Neutrophil (primary cell): ENCODE measurements around the gene CIB1.
"Not testable (repeated sequence)": the region's sequence is repeated elsewhere in the genome, so short reads cannot be mapped to it uniquely, and the experiment has no call there.

Experiments
- H3K27ac ChIP-seq: fragments of 200-600 bp; sonication (generic); 2 replicates; pipeline ENCODE4 v1.5.1; 2016; ENCODE audit warnings: mild to moderate bottlenecking, moderate library complexity
- H3K27me3 ChIP-seq: fragments of 200-600 bp; sonication (generic); 2 replicates; pipeline ENCODE4 v1.6.0; 2016; ENCODE audit warnings: mild to moderate bottlenecking
- H3K36me3 ChIP-seq: fragments of 200-600 bp; sonication (generic); 2 replicates; pipeline ENCODE4 v1.5.1; 2017
- H3K4me1 ChIP-seq, 2 experiments: fragments of 200-600 bp in 1 of 2; sonication (generic) in 1 of 2; 1 replicate in 1 of 2; 2 replicates in 1 of 2; pipeline versions ENCODE4 v1.5.1 to v1.6.1; 2013 to 2016; ENCODE audit warnings: low read depth in 1 of 2, low read length in 1 of 2, mild to moderate bottlenecking in 1 of 2, moderate library complexity in 1 of 2; ENCODE audit not compliant: control insufficient read depth in 1 of 2, insufficient read depth in 1 of 2
- H3K4me3 ChIP-seq, 2 experiments: fragments of 200-600 bp in 1 of 2; sonication (generic) in 1 of 2; 1 replicate in 1 of 2; 2 replicates in 1 of 2; pipeline ENCODE4 v1.5.1; 2013 to 2016; ENCODE audit warnings: low read depth in 1 of 2, low read length in 1 of 2, mild to moderate bottlenecking in 1 of 2, moderate library complexity in 1 of 2
- H3K9me3 ChIP-seq: fragments of 200-600 bp; sonication (generic); 2 replicates; pipeline ENCODE4 v1.5.1; 2016
- TF ChIP-seq, protein P1 (sequence below): fragments of 200-600 bp; sonication (generic); IDR thresholded peaks from 2 replicates; pipeline ENCODE4 v1.5.1; 2016; ENCODE audit warnings: antibody characterized with exemption

CIB1 gene

DNA sequence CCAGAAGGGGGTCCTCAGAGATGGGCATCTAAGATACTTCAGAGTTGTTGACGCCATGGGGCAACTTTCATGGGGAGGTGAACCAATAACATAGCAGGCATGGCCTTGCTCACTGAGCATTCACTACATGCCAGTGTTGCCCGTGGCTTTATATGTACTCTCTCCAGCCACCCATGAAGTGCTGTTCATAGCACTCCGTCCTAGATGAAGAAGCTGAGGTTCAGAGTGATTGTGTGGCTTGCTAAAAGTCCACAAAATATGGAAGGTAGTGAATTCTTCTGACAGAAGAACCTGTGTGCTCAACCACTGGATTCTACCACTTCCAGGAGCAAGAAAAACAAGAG, 42.4 kb downstream of the CIB1 start:
- Histone ChIP-seq H3K27ac (peak overlapping the region; percentile 85), H3K9me3 (no peaks in the 10 kb centered on the region), H3K27me3 (no peaks in the 10 kb centered on the region), H3K4me3 (peak overlapping the region in 1 of 2 experiments; percentile 15), H3K4me1 (peaks cover 85 to 88% of the 10 kb centered on the region in 2 experiments), H3K36me3 (peaks cover 30% of the 10 kb centered on the region)
- TF ChIP-seq, protein P1, sequence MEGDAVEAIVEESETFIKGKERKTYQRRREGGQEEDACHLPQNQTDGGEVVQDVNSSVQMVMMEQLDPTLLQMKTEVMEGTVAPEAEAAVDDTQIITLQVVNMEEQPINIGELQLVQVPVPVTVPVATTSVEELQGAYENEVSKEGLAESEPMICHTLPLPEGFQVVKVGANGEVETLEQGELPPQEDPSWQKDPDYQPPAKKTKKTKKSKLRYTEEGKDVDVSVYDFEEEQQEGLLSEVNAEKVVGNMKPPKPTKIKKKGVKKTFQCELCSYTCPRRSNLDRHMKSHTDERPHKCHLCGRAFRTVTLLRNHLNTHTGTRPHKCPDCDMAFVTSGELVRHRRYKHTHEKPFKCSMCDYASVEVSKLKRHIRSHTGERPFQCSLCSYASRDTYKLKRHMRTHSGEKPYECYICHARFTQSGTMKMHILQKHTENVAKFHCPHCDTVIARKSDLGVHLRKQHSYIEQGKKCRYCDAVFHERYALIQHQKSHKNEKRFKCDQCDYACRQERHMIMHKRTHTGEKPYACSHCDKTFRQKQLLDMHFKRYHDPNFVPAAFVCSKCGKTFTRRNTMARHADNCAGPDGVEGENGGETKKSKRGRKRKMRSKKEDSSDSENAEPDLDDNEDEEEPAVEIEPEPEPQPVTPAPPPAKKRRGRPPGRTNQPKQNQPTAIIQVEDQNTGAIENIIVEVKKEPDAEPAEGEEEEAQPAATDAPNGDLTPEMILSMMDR: no peak

DNA sequence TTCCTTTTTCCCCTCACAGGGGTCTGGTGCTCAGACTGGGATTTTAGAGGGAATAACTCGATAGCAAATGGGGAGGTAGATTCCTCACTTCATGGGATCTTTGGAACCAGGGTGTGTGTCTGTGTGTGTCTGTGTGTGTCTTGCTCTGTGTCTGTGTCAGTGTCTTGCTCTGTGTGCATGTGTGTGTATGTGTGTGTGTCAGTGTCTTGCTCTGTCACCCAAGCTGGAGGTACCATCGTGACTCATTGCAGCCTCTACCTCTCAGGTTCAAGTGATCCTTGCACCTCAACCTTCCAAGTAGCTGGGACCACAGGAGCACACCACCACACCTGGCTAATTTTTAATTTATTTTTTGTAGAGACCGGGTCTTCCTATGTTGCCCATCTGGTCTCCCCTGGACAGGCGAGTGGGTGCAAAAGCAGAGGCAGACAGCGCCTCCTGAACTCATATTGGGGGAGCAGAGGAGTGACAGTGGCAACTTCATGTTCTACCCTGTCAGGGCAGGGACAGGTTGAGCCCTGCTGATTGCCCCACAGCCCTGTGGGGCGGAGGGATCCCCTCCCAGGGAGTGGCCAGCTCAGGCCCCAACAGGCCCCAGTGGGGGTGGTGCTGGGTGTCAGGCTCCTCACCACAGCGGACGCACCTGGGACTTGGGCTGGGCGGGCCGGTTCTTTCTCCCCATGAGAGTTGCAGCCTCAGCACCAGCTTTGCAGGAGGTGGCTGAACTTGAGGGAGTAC, 43.0 kb downstream of the CIB1 start:
- Histone ChIP-seq H3K4me1 (peaks cover 86 to 90% of the 10 kb centered on the region in 2 experiments), H3K4me3 (peak overlapping the region in 1 of 2 experiments; percentile 24), H3K36me3 (peaks cover 30% of the 10 kb centered on the region), H3K27ac (peak overlapping the region; percentile 85), H3K9me3 (no peaks in the 10 kb centered on the region), H3K27me3 (no peaks in the 10 kb centered on the region)
- TF ChIP-seq, protein P1: no peak

DNA sequence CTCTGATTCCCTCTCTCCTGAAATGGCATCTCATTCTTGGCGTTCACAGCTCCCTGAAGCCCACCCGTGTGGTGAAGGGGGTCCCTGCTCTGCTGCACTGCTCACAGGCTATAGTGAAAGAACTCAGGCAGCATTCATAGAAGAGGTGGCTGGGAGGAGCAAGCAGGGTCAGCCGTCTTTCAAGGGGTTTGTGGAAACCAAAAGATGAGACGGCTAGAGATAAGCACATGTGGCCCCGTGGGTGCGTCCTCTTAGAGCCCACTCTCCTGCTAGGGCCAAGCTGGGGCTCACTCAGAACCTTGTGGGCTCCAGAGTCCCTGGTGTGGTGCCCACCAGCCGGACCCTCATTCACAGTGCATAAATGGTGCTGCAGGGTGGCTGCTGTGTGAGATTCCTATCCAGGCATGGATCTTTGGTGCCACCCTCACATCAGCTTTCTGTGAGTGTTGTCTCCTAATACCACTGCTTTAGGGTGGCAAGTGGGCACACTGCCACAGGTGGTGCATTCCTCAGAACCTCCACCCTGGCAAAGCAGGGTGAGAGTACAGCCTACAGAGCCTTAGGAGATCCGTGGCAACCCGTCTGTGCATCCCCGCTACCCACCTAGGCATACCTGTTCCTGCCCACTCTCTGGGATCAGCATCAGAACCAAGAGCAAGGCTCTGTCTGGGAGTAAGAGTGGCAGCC, 43.8 kb downstream of the CIB1 start:
- Histone ChIP-seq H3K4me3 (peak overlapping the region in 1 of 2 experiments; percentile 24), H3K9me3 (no peaks in the 10 kb centered on the region), H3K4me1 (peaks cover 86 to 95% of the 10 kb centered on the region in 2 experiments), H3K36me3 (peaks cover 23% of the 10 kb centered on the region), H3K27me3 (no peaks in the 10 kb centered on the region), H3K27ac (peak overlapping the region; percentile 85)
- TF ChIP-seq, protein P1: no peak

DNA sequence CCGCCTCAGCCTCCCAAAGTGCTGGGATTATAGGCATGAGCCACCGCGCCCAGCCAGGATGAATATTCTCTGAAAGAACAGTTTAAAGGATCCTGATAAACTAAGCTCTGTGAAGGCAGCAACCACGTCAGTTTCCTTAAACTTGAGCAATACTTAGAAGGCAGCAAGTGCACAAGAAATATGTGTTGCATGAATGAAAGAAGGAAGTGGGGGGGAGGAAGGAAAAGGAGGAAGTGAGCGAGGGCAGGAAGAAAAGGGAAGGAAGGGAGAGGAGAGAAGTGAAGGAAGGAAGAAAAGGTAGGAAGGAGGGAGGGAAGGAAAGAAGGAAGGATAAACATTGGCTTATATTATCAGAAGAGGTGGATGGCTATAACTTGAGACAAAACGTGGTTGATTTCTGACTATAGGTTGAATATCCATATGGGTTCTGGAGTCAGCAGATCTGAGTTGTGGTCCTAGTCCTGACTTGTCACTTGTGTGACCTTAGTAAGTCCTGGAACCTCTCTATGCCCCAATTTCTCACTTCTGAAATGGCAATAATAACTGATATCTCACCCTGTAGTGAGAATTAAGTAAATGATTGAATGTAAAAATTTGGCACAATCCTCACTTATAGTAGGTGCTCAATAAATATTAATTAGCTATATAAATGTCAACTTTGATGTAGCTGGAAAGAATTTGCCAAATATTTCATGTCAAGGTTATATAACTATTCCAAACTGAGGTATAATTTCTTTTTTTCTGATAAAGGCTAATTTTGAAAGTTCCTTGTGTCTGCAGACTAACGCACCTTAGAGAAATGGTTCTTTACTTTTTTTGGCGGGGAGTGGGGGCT, 44.6 kb downstream of the CIB1 start:
- Histone ChIP-seq H3K27ac (peak overlapping the region; percentile 85), H3K4me1 (peaks cover 90 to 95% of the 10 kb centered on the region in 2 experiments), H3K4me3 (peak overlapping the region; percentile 9 to 96), H3K9me3 (no peaks in the 10 kb centered on the region), H3K36me3 (peaks cover 20% of the 10 kb centered on the region), H3K27me3 (no peaks in the 10 kb centered on the region)
- TF ChIP-seq, protein P1: no peak

DNA sequence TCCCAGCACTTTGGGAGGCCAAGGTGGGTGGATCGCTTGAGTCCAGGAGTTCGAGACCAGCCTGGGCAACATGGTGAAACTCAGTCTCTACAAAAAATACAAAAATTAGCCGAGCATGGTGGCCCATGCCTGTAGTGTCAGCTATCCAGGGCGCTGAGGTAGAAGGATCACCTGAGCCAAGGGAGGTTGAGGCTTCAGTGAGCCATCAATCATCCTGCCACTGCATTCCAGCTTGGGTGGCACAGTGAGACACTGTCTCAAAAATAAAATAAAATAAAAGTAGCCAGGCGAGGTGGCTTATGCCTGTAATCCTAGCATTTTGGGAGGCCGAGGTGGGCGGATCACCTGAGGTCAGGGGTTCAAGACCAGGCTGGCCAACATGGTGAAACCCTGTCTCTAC, 45.7 kb downstream of the CIB1 start:
- peaks cover 85 to 88% of the 10 kb centered on the region in 2 experiments for H3K4me1 ChIP-seq
- peak overlapping the region; percentile 85 for H3K27ac ChIP-seq
- H3K4me3 ChIP-seq: peak overlapping the region in 1 of 2 experiments; percentile 96
- H3K36me3 ChIP-seq: peaks cover 16% of the 10 kb centered on the region
- not testable (repeated sequence) for H3K27me3 ChIP-seq, H3K9me3 ChIP-seq
